SIG-M5 treated with dmso at 0.1 percent for 504 hours (cell line): ENCODE measurements around the gene ENTPD2.
A peak's percentile ranks its signal among the peaks of the same experiment; 100 is the strongest.
"Not testable (repeated sequence)": the region's sequence is repeated elsewhere in the genome, so short reads cannot be mapped to it uniquely, and the experiment has no call there.

Experiments
- DNase-seq: peaks from one replicate; lab custom pipeline; 2025; ENCODE audit not compliant: unreplicated experiment; lab: John Stamatoyannopoulos, UW

ENTPD2 gene

DNA sequence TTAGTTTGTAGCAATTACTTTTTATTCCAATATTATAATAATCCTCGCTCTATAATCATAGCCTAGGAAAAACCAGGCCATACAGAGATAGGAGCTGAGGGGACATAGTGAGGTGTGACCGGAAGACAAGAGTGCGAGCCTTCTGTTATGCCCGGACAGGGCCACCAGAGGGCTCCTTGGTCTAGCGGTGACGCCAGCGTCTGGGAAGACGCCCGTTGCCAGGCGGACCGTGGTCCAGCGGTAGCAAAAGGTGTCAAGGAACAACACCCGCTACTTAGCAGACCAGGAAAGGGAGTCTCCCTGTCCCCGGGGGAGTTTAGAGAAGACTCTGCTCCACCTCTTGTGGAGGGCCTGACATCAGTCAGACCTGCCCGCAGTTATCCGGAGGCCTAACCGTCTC is 49.6 kb downstream of the ENTPD2 start:
- DNase-seq, result not testable (repeated sequence)

DNA sequence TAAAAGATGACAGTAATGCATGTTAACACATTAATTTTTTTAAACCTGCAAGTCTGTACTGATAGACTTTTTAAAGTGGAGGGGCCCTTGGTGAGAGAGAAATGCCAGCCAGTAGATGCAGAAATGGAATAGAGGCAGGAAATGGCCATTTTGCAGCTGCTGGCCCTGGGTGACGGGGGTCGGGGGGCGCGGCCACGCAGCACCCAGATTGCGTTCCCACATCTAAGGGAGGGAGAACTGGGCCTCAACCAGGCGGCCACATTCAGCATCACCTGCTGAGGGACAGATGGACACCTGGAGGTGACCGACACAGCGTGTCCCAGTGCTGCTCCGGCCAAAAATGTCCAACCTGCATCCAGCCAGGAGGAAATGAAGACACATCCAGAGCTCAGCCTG is 51.2 kb downstream of the ENTPD2 start:
- DNase-seq, result no peak

GRCh38 chr9:137001857-137002645 is 51.8 kb downstream of the ENTPD2 start:
- DNase-seq, result no peak

- DNase-seq, result peak; percentile 89
These were observed 53.5 kb downstream of the ENTPD2 start for GRCh38 chr9:137000177-137000930.
